ENCODE measurements around the gene RNF151. TPM values are rescaled to one million over a fixed set of nuclear protein-coding genes. Genes with fewer than 3 reads are reported as not detected.

Gene RNF151
- total RNA-seq, result not detected in 2 replicates

DNA sequence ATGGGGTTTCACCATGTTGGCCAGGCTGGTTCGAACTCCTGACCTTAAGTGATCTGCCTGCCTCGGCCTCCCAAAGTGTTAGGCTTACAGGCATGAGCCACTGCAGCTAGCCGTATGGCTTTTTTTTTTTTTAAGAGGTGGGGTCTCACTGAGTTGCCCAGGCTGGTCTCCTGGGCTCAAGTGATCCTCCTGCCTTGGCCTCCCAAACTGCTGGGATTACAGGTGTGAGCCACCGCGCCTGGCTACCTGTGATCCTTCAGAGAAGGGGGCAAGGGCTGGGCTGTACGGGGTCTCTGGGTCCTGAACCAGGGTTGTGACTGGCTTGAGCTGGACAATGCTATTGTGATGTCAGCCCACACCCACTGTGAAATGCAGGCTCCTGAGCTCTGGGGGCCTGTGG, at the start of gene RNF151:
TSS of gene RNF151 (plus strand) at position 397 of the 400 bp plus-strand sequence. CDS start 26 bp downstream, outside the sequence.

DNA sequence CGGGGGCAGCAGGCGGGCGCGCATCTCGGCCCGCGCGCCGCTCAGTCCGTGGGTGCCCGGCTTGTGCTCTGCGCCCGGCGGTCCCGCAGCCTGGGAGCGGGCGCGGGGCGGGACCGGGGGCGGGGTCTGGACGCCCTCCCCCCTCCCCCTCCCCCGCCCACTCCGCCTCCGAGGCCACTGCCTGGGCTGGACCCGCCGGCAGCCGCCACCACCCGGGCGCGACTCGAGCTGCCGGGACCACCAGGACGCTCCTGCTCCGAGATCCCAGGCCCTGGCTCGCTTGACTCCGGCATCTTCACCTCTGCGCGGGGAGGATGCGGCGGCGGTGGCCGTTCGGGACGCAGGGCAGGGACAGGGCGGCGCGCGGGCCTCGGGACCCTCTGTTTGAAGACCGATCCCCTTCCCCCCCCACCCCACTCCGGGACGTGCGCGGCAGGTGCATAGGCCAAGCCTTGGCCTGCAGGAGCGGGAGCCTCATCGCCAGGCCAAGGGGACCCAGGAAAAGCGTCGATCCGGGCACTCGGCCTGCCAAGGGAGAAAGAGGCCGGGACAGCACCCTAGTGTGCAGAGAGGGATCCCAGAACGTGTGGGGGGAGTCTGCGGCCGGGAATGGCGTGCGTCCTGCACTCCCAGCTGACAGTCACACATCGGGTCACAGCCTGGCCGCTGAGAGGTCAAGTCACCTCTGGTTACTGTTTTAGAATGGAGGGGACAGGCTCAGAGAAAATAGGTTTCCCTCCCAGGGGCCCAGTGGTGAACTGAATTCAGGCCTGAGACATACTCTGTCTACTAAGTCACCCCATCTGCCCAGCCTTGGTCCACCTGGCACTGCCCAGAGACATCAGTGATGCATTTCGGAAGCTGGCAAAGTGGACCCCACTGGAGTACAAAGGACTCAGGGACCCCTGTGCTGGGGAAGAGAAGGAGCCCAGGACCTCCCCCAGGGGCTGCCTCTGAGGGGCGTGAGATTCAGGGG, 48.0 kb upstream of the RNF151 start, which contains the start of gene HS3ST6:
TSS of gene HS3ST6 (minus strand) at position 65 of the 976 bp plus-strand sequence. CDS start 92 bp downstream, outside the sequence.

DNA sequence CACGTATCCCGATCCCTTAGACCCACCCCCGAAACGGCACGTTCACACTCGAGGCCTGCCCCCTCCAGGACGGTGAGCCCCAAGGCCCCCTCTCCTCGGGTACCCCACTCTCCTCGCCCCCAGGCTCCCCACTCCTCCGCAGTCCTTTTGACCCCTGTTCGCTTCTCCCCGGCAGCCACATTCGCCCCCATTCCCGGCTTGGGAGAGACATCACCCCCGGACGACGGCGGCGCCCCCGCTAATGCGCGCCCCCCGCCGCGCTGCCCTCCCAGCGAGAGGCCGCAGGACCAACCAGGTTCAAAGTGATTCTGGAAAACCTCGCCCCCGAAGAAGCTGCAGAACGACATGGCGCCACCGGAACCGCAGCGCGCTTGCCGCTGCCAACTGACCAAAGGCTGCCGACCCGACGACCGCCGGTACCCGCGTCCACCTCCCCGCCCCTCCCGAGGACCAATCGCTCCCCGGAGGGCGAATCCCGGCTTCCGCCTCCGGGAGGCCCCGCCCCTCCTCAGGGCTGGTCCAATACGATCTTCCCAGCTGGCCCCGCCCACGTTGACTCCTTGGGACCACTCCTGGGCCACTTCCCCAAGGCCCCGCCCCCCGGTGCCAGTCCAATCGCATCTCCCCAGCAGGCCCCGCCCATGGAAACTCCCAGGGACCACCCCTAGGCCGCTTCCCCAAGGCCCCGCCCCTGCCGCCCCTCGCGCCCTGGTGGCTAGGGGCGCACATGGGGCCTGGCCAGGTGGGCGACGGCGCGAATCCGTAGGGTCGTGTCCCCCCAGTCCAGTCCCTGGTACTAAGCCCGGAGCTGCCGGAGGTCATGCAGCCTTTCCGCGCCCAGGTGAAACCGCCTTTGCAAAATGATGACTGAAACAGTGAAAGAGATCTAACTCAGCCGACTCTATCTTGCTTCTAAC, 23.6 kb upstream of the RNF151 start, which contains the start of gene MSRB1:
TSS of gene MSRB1 (minus strand) at position 390 of the 917 bp plus-strand sequence. CDS start at position 347, 43 bp downstream.

GRCh38 chr16:1959269-1960039, 7.2 kb upstream of the RNF151 start, which contains the start of gene NDUFB10:
NDUFB10 (plus strand) TSS chr16:1959538; CDS start chr16:1959625, 87 bp downstream.

GRCh38 chr16:1964506-1965395, 1.9 kb upstream of the RNF151 start, which contains the start of gene RPS2:
RPS2 (minus strand) TSS chr16:1964826; CDS start chr16:1964625, 201 bp downstream.

DNA sequence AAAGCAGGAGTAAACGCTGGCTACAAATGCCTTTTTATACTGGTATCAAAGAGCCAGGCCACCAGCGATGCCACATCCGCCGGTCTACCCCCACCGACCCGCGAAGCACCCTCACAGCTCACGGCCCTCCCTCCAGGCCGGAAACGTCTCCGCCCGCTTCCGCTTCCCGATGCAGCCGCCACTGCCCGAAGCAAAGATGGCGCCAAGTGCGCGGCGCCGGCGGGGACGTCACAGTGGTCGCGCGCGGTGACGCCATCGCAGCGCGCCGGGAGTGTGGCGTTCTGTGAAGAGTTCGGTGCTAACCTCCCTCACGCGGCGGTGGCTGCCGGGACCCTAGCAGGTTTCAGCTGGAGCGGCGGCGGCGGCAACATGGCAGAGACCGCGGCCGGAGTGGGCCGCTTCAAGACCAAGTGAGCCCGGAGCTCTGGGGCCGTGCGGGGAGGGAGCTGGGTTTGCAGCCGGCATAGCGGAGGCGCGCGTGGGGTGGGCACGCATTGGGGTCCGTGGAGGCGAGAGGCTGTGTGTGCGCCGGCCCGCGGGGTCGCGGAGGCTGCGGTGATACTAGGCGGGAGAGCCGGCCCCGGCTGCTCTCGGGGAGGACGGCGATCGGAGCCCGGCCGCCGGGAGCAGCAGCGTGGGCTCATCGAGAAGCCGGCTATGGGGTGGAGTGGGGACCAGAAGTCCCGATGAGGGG, 5.3 kb downstream of the RNF151 start, which contains the start of gene TBL3:
TSS of gene TBL3 (plus strand) at position 258 of the 694 bp plus-strand sequence. CDS start at position 370, 112 bp downstream.

GRCh38 chr16:1981398-1981836, 14.8 kb downstream of the RNF151 start, which contains the start of gene NOXO1:
NOXO1 (minus strand) TSS chr16:1981469; CDS start chr16:1981179, 290 bp downstream.

DNA sequence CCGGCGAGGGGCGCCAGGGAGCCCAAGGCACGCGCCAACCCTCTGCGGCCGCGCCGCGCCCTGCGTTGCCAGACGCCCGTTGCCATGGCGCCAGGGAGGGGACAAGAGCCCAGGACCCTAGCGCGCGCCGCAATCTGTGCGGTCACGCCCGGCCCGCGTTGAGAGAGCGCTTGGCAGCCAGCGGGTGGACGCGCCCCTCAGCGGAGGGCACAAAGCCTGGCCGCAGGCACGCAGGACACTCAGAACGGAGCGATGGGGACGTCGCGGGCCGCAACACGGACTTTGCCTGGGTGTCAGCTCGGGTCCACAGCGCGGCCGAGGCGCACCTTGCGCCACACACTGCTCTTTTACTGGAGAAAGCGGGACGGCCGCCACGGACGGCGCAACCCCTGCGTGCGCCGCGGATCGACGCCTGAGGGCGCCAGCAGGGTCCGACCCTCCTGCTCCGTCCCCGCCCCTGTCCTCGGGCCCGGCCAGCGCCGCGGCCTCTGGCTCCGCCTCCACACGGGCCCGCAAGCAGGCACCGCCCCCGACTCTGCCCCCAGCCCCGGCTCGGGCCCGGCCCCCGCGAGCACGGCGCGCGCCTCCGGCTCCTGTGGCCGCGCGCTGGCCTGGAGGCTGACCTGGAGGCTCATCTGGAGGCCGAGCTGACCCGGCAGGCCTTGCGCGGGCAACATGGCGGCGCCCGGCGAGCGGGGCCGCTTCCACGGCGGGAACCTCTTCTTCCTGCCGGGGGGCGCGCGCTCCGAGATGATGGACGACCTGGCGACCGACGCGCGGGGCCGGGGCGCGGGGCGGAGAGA, 17.1 kb downstream of the RNF151 start, which contains the start of gene GFER:
TSS of gene GFER (plus strand) at position 650 of the 803 bp plus-strand sequence. CDS start at position 676, 26 bp downstream.

GRCh38 chr16:1989209-1990100, 22.8 kb downstream of the RNF151 start, which contains the start of gene SYNGR3:
SYNGR3 (plus strand) TSS chr16:1989970; CDS start chr16:1990103, 133 bp downstream.

GRCh38 chr16:2009791-2010510, 43.3 kb downstream of the RNF151 start, which contains the start of gene ZNF598:
ZNF598 (minus strand) TSS chr16:2009821.

Other genes starting within 250 kb of the RNF151 start
- gene NME3, start 195.3 kb upstream of the RNF151 start, total RNA-seq, result 80.9 and 93.5 TPM in 2 replicates
- 5.5 and 8.2 TPM in 2 replicates for gene EME2, start 194.0 kb upstream of the RNF151 start, total RNA-seq
- gene MRPS34, start 193.7 kb upstream of the RNF151 start, total RNA-seq, result 88.3 and 95.2 TPM in 2 replicates
- 40.6 and 43.5 TPM in 2 replicates for gene SPSB3, start 184.3 kb upstream of the RNF151 start, total RNA-seq
- gene NUBP2, start 183.9 kb upstream of the RNF151 start, total RNA-seq, result 111 and 136 TPM in 2 replicates
- not detected in 2 replicates for gene IGFALS, start 173.2 kb upstream of the RNF151 start, total RNA-seq
- 78.4 and 81.5 TPM in 2 replicates for gene HAGH, start 140.0 kb upstream of the RNF151 start, total RNA-seq
- gene FAHD1, start 139.7 kb upstream of the RNF151 start, total RNA-seq, result 126 and 137 TPM in 2 replicates
- under 0.01 and 0.30 TPM in 2 replicates for gene MEIOB, start 94.7 kb upstream of the RNF151 start, total RNA-seq
- gene HS3ST6, start 48.4 kb upstream of the RNF151 start, total RNA-seq, result not detected in 2 replicates
- gene MSRB1, start 23.7 kb upstream of the RNF151 start, total RNA-seq, result 6.5 and 8.1 TPM in 2 replicates
- gene RPL3L, start 12.2 kb upstream of the RNF151 start, total RNA-seq, result not detected in 2 replicates
- gene NDUFB10, start 7.3 kb upstream of the RNF151 start, total RNA-seq, result 143 and 149 TPM in 2 replicates
- 1,321 and 2,704 TPM in 2 replicates for gene RPS2, start 2.0 kb upstream of the RNF151 start, total RNA-seq
- gene TBL3, start 5.2 kb downstream of the RNF151 start, total RNA-seq, result 56.5 and 105 TPM in 2 replicates
- not detected in 2 replicates for gene NOXO1, start 14.6 kb downstream of the RNF151 start, total RNA-seq
- gene GFER, start 17.3 kb downstream of the RNF151 start, total RNA-seq, result 18.7 and 20.1 TPM in 2 replicates
- gene SYNGR3, start 23.1 kb downstream of the RNF151 start, total RNA-seq, result 4.3 and 4.9 TPM in 2 replicates
- gene ZNF598, start 43.0 kb downstream of the RNF151 start, total RNA-seq, result 18.1 and 18.2 TPM in 2 replicates
- 2.0 TPM in 1 of 2 replicates, not detected in the other for gene NPW, start 52.9 kb downstream of the RNF151 start, total RNA-seq
- gene NHERF2, start 60.0 kb downstream of the RNF151 start, total RNA-seq, result 21.8 and 46.0 TPM in 2 replicates
- 72.1 and 79.2 TPM in 2 replicates for gene NTHL1, start 81.0 kb downstream of the RNF151 start, total RNA-seq
- gene TSC2, start 81.1 kb downstream of the RNF151 start, total RNA-seq, result 32.8 and 36.2 TPM in 2 replicates
- 40.4 and 45.8 TPM in 2 replicates for gene PKD1, start 169.0 kb downstream of the RNF151 start, total RNA-seq
- 1.6 and 1.8 TPM in 2 replicates for gene RAB26, start 181.8 kb downstream of the RNF151 start, total RNA-seq
- 79.5 and 81.9 TPM in 2 replicates for gene TRAF7, start 188.9 kb downstream of the RNF151 start, total RNA-seq
- 0.32 TPM in 1 of 2 replicates, not detected in the other for gene CASKIN1, start 229.7 kb downstream of the RNF151 start, total RNA-seq
- gene MLST8, start 238.6 kb downstream of the RNF151 start, total RNA-seq, result 14.0 and 18.5 TPM in 2 replicates
- gene BRICD5, start 244.0 kb downstream of the RNF151 start, total RNA-seq, result 3.3 and 8.1 TPM in 2 replicates
- gene PGP, start 248.0 kb downstream of the RNF151 start, total RNA-seq, result 24.2 and 28.3 TPM in 2 replicates

All from epithelial cell of umbilical artery (primary cell).